ENCODE results near the gene LAMTOR3. TPM values are rescaled to one million over a fixed set of nuclear protein-coding genes. Genes with fewer than 3 reads are reported as not detected.

The LAMTOR3 gene
- total RNA-seq, 6 donors from 2014 or later: 6.4 to 46.3 (median 40.9) TPM

DNA sequence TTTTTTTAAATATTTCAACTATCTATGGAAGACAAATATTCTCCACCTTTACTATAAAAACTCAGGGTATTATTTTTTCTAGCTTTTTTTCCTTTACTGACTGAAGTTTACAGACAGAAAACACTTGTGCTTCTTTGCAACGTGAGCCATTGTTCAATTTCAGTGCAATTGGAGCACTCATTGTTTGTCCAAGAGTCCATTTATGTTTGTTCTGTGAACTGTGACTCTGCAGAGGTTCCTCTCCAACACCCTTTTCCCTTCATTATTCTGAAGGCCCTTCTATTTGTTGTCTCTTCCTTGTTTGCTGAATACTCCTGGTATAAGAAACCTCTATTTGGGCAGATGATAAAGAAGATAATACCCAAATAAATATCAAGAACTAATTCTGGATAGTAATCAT, 40.2 kb downstream of the LAMTOR3 start:
- no peaks in the 10 kb centered on the region for H3K27me3 ChIP-seq
- H3K36me3 ChIP-seq: no peaks in the 10 kb centered on the region
- ATAC-seq (ENCODE audit: low FRiP score in 2 of 2): no peak
- no peak overlapping the region for H3K4me3 ChIP-seq
- 43 to 61% methylated on average over 1 of the region's 1 CpG for WGBS, 2 donors
- TF ChIP-seq POLR2AphosphoS5 (IDR thresholded peaks at IDR 0.05) (no peak), EP300 (IDR thresholded peaks at IDR 0.05) (no peak), CTCF (IDR thresholded peaks at IDR 0.05) (no peak), POLR2A (IDR thresholded peaks at IDR 0.05) (no peak)
- H3K4me1 ChIP-seq: no peaks in the 10 kb centered on the region
- no peaks in the 10 kb centered on the region for H3K9me3 ChIP-seq
- no peak overlapping the region for H3K27ac ChIP-seq
- no peak for DNase-seq

GRCh38 chr4:99853190-99853589, 41.0 kb downstream of the LAMTOR3 start:
- Histone ChIP-seq H3K4me3 (no peak overlapping the region), H3K27me3 (no peaks in the 10 kb centered on the region), H3K27ac (no peak overlapping the region), H3K36me3 (no peaks in the 10 kb centered on the region), H3K4me1 (no peaks in the 10 kb centered on the region), H3K9me3 (no peaks in the 10 kb centered on the region)
- WGBS, 2 donors: 89 to 91% methylated on average over 3 of the region's 3 CpGs
- DNase-seq: no peak
- ATAC-seq (ENCODE audit: low FRiP score in 2 of 2): no peak
- TF ChIP-seq CTCF (IDR thresholded peaks at IDR 0.05): no peak
- TF ChIP-seq POLR2A (IDR thresholded peaks at IDR 0.05): no peak

DNA sequence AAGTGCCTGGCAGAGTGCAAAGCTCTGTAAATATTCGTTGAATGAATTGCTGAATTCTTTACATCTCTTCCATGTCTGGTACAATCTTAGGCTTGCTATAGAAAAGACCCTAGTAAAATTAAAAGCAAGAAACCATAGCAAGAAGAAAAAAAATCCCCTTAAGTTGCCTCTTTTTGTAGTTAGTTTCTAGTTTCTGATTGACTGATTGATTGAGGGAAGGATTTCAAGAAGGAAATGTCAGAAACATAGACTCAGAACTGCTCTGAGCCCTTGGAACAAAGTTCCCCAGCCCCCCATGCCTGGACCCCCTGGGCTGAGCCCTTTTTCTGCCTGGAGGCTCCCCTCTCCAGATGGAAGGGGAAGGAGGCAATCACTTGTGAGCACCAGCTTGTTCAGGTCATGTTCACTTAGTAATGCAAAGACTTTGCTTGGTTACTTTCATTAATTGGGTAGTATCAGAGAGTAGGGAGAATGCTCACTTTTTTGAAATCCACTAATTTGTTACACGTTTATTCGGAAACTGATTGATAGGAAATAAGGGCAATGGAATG, 42.0 kb downstream of the LAMTOR3 start:
- no peak overlapping the region for H3K27ac ChIP-seq
- H3K9me3 ChIP-seq: no peaks in the 10 kb centered on the region
- no peaks in the 10 kb centered on the region for H3K4me1 ChIP-seq
- no peak overlapping the region for H3K4me3 ChIP-seq
- ATAC-seq (ENCODE audit: low FRiP score in 2 of 2) (no peak), DNase-seq (no peak)
- 73 to 86% methylated on average over 3 of the region's 3 CpGs for WGBS, 2 donors
- no peaks in the 10 kb centered on the region for H3K36me3 ChIP-seq
- no peaks in the 10 kb centered on the region for H3K27me3 ChIP-seq
- TF ChIP-seq EP300 (IDR thresholded peaks at IDR 0.05) (no peak), POLR2AphosphoS5 (IDR thresholded peaks at IDR 0.05) (no peak), CTCF (IDR thresholded peaks at IDR 0.05) (no peak), POLR2A (IDR thresholded peaks at IDR 0.05) (no peak)

GRCh38 chr4:99848591-99849001, 45.6 kb downstream of the LAMTOR3 start:
- Histone ChIP-seq H3K27ac (no peak overlapping the region), H3K9me3 (no peaks in the 10 kb centered on the region), H3K27me3 (no peaks in the 10 kb centered on the region), H3K4me3 (no peak overlapping the region), H3K4me1 (no peaks in the 10 kb centered on the region), H3K36me3 (no peaks in the 10 kb centered on the region)
- WGBS, 2 donors: 89 to 96% methylated on average over 4 of the region's 4 CpGs
- ATAC-seq (ENCODE audit: low FRiP score in 2 of 2) (no peak), DNase-seq (no peak)
- no peak for TF ChIP-seq CTCF (IDR thresholded peaks at IDR 0.05)
- no peak for TF ChIP-seq EP300 (IDR thresholded peaks at IDR 0.05)
- TF ChIP-seq POLR2AphosphoS5 (IDR thresholded peaks at IDR 0.05): no peak
- no peak for TF ChIP-seq POLR2A (IDR thresholded peaks at IDR 0.05)

GRCh38 chr4:99847362-99847976, 46.8 kb downstream of the LAMTOR3 start:
- Histone ChIP-seq H3K36me3 (no peaks in the 10 kb centered on the region), H3K27me3 (no peaks in the 10 kb centered on the region), H3K9me3 (no peaks in the 10 kb centered on the region), H3K27ac (peak overlapping the region in 1 of 4 donors; percentile 44), H3K4me3 (no peak overlapping the region), H3K4me1 (no peaks in the 10 kb centered on the region)
- 74 to 76% methylated on average over 10 of the region's 10 CpGs for WGBS, 2 donors
- DNase-seq: no peak
- peak in 1 of 2 donors; percentile 41 for ATAC-seq (ENCODE audit: low FRiP score in 2 of 2)
- TF ChIP-seq POLR2A (IDR thresholded peaks at IDR 0.05): no peak
- no peak for TF ChIP-seq EP300 (IDR thresholded peaks at IDR 0.05)
- TF ChIP-seq CTCF (IDR thresholded peaks at IDR 0.05): no peak
- no peak for TF ChIP-seq POLR2AphosphoS5 (IDR thresholded peaks at IDR 0.05)
